Body of pancreas (tissue), 4 donors: ENCODE measurements around the gene MRPS5.

ENCODE experiments used
- POLR2A ChIP-seq, 3 donors: fragments of 450-650 bp; IDR thresholded peaks; one replicate each; pipeline ENCODE4 v1.6.1; 2016; ENCODE audit warnings: antibody characterized with exemption in 3 of 3, mild to moderate bottlenecking in 2 of 3
- TF ChIP-seq, protein P1 (sequence below), 7 experiments: fragments of 450-650 bp in 4 of 7; fragments of 200-600 bp in 3 of 7; sonication (generic) in 3 of 7; IDR thresholded peaks; one replicate each; pipeline ENCODE4 v1.5.1; 2016 to 2019; ENCODE audit warnings: antibody characterized with exemption in 7 of 7

DNA sequence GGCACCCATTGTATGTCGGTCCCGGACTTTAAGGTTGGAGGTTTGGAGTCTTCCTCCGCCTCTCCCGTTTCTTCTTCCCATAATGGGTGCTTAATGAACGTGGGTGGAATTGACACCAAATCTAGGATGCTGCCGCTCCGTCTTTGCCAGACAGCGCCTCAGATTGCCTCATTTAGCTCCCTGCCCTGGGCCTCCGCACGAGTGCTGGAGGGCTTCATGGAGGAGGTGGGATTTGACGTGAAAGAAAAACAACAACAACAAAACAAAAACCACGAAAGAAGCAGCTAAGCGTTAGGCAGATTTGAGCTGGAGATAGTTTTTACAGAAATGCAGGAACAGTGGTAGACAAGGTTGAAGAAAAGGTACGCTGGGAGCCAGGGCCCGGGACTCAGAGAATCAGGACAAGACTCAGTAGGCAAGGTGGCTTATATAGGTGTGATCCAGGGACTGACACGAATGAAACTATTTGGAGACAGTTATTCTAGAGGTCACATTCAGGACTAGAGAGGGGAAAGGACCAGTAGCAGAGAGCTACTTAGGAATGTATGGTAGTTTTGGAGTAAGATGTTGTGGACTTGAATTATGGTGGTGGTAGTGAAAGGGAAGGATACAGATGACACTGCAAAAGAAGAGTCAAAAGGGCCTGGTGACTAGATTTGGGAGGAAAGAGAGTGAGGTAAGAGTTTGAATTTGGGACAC, 44.6 kb upstream of the MRPS5 start:
- TF ChIP-seq, protein P1, sequence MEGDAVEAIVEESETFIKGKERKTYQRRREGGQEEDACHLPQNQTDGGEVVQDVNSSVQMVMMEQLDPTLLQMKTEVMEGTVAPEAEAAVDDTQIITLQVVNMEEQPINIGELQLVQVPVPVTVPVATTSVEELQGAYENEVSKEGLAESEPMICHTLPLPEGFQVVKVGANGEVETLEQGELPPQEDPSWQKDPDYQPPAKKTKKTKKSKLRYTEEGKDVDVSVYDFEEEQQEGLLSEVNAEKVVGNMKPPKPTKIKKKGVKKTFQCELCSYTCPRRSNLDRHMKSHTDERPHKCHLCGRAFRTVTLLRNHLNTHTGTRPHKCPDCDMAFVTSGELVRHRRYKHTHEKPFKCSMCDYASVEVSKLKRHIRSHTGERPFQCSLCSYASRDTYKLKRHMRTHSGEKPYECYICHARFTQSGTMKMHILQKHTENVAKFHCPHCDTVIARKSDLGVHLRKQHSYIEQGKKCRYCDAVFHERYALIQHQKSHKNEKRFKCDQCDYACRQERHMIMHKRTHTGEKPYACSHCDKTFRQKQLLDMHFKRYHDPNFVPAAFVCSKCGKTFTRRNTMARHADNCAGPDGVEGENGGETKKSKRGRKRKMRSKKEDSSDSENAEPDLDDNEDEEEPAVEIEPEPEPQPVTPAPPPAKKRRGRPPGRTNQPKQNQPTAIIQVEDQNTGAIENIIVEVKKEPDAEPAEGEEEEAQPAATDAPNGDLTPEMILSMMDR (IDR thresholded peaks at IDR 0.05) = no peak
- TF ChIP-seq POLR2A (IDR thresholded peaks at IDR 0.05) = no peak
